GM21360 (cell line): Measurements from ENCODE around the gene RIPK4.

Experiments
- ATAC-seq: cut with Tn5 transposase; IDR thresholded peaks from one replicate; pipeline ENCODE4 v1.9.1; 2021; ENCODE audit warnings: mild to moderate bottlenecking, moderate library complexity; ENCODE audit not compliant: unreplicated experiment

Gene RIPK4

DNA sequence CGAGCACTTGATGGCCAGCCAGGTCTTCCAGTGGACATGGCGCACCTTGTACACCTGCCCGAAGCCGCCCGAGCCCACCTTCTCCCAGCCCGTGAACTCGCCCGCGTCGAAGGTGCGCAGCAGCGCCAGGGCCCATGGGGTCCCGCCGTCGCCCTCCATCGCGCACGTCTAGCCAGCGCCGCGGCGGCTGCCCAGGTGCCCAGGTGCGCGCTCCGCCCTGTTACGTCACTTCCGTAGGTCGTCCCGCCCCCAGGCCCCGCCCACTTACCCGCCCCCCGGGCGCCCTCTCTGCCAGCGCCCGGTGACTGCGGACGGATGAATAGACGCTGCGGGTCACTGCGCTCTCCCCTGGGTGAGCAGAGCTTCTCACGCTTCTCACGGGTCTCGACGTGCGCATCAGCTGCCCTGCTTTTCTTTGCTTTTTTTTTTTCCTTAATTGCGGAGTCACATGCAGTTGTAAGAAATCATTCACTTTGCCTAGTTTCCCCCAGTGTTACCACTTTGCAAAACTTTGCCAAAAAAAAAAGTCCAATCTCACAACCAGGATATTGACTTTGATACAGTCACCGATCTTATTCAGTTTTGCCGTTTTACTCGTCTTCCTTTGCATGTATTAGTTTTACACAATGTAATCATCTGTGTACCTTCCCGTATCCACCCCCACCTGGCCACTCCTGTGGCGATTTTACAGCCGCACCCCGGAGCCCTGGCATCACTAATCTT is at the start of gene RIPK4:
Gene RIPK4, minus strand, starts transcription at position 170 of the 723 bp plus-strand sequence. Its CDS starts 11 bp downstream, at position 159.
- ATAC-seq = peak; percentile 55

DNA sequence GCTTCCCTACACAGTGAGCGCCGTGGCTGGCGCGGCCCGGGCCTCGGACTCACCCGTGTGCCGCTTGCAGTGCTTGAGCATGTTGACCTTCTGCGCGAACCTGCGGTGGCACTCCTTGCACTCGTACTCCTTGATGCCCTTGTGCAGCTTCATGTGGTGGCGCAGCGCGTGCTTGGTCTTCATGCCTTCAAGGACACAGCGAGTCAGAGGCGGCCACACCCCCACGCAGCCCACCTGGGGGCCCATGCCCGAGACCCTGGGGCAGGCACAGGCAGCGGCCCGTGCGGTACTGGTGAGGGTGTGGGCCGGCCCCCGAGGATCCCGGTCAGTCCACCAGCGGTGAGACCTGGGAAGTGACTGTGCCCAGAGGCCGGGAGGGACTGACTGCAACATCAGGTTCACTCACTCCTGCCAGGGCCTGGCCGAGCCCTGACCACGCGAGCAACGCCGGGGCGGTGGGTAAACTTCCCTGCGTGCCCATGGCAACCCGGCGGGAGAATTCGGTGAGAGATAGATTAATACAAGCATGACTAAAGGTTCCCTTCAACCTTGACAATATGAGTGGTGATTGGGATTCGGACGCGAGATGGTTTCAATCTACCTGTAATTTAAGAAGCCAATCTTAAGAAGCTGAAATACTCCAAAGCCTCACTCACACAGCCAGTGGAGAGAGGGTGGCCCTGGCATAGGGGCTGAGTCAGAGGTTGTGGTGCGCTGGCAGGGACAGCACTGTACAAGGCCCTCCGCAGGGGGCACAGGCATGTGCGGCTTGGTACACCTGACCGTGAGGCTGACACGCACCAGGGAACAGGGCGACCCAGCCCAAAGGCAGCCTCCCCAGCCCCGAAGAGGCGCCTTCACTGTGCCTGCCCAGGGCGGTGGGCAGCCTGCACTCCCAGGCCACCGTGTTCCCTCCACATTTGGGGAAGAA is 49.1 kb upstream of the RIPK4 start:
- no peak for ATAC-seq

DNA sequence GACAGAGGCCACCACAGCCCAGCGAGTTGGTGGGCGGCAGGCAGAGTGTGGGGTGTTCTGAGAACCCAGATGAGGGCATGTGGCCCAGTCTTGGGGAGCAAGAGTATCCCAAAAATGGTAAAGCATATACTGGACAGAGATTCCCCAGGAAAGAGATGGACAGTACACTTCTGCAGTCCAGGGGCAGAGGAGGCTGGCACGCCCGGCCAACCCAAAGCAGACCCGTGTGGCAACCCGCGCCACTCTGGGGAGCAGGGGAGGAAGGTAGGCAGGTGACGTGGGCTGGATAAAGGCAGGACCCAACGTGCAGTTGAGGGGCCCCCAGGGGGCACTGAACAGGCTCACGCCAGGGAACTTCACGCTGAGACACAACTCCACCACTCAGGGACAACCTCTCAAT is 46.4 kb upstream of the RIPK4 start:
- no peak for ATAC-seq

DNA sequence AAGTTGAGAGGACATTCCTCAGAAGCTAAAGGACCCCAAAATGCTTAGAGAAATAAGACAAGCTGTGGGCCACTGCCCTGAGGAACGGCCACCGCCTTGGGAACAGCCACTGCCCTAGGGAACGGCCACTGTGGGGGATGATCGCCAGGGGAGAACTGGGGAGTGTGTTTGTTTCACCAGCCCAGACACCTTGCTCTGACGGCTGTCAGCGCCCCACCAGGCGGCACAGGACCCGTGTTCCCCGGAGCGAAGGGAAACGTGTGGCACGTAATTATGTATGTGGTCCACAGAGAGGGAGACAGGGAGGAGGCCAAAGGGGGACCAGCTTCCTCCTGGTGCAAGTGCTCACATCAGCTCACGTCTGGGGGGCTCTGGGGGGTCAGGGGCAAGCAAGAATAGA is 45.8 kb upstream of the RIPK4 start:
- no peak for ATAC-seq

DNA sequence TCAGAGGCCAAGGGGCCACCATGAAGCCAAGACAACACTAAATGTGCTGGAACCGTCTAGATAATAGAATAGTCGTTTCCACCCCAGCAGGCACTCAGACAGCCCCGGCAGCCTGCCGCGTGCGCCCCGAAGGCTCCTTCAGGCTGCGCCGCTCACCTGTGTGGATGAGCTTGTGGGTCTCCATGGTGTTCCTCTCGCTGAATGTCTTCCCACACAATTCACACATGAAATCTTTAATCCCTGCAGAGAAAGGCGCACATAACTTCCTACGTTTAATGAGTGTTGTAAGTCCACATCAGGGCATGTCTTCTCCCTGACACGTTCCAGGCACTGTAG is 43.7 kb upstream of the RIPK4 start:
- no peak for ATAC-seq

DNA sequence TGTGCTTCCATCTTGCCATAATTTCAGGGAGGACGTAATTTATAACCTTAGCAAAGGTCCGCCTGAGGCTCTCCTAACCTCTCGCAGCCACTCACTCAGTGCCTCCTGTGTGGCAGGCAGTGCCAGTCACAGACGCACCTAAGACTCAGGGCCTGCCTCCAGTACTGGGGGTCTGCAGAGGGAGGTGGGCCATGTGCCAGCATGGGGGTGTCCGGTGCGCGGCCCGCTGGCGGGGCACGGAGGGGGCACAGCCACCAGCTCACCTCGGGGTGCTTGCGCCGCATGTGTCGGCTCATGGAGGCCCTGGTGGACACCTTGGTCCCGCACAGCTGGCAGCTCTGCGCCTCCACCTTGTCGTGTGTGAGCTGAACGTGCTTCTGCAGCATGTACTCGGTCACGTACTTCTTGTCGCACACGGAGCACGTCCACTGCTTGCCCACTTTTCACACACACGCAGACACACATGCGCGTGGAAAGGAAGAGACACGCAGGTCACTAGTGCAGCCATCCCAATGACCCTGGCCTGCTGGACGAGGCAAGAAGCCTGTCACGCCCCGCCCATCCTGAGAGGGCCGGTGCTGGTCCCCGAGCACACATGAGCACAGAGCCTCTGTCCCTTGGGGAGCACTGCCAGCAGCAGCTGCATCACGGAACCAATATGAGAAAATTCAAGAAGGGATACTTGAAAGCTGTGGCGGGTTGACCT is 43.2 kb upstream of the RIPK4 start:
- ATAC-seq = no peak

DNA sequence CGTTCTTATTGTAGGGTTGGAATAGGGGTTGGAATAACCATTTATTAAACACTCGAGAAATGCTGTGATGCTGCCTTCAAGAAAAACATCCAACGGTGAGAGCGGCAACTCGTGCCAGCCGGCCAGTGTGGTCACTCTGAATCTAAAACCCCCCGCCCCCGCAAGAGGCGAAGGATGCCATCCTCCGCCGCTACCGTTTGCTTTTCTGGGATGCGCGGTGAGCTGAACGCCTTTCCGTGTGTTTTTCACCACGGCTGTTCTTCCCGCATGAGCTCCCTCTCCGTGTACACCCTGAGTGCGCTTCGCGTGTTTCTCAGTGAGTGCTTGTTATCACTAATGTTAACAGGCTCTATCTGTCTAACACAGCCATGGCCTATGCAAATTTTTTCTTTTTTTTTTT is 42.0 kb upstream of the RIPK4 start:
- no peak for ATAC-seq

DNA sequence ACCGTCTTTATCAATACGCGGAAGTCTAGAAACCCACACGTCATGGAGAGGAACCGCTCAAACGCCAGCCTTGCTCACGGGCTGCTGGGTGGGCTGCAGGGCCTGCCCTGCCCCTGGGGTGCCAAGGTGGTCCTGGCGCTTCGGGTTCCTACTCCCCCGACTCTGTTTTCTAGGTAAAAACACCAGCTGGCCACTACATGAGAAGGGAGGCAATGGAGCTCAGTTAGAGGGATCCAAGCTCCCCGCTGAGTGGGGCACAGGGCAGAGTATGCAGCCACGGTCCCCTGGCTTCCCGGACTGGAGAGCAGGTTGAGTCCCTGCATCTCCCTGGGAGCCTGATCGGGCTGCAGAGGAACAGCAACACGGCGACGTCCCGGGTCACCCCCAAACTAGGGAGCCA is 41.2 kb upstream of the RIPK4 start:
- no peak for ATAC-seq

DNA sequence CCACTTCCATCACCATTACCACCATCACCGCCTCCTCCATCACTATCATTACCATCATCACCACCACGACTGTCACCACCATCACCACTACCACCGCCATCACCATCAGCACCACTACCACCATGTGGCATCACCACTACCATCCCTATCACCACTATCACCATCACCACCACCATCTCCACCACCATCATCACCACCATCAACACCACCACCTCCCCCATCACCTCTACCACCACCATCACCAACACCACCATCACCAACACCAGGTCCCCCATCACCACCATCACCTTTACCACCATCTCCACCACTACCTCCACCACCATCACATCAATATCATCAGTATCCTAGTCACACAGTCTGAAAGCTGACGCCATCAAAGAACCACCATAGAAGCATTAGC is 39.9 kb upstream of the RIPK4 start:
- no peak for ATAC-seq

DNA sequence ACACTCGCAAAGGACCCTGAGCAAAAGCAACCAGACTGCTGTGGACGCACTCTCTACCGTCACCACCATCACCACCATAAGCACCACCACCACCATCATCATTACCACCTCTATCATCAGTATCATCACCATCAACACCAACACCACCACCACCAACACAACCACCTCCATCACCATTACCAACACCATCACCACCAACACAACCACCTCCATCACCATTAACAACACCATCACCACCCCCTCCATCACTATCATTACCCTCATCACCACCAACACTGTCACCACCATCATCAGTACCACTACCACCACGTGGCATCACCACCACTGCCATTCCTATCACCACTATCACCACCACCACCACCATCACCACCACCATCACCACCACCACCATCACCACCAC is 38.8 kb upstream of the RIPK4 start:
- no peak for ATAC-seq

DNA sequence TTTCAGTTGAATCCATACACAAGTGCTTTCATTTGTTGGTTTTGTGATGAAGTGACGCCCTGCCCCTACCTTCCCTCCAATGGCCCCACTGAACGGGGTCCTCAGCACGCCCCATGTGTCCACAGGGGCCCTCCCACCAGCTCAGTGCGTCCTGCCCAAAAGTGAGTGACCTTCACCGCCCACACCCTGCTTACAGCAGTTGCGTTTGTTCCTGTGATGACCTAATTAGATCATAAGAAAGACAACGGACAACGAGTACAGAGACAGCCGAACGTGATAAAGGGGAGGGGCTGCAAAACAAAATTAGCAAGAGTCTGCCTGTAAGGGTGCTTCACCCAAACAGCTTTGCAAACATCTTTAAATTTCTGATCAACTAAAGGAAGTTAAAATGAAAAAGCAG is 38.2 kb upstream of the RIPK4 start:
- ATAC-seq = no peak

DNA sequence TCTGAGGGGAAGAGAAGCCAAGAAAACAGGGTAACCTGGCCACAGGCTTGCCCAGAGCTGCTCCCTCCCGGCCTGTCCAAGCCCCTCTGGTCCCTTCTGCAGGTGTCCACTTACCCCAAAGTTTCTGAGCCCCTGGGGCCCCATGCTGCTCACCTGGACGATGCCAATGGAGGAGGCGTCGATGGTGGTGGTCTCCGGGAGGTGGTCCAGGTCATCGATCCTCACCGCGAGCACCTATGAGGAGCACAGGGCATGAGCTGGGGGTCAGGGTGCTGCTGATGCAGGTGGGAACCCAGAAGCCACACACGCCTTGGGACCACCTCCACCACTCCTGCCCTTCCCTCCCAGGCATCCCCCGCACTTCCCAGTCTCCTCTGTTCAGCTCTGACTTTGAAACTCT is 37.5 kb upstream of the RIPK4 start:
- no peak for ATAC-seq

DNA sequence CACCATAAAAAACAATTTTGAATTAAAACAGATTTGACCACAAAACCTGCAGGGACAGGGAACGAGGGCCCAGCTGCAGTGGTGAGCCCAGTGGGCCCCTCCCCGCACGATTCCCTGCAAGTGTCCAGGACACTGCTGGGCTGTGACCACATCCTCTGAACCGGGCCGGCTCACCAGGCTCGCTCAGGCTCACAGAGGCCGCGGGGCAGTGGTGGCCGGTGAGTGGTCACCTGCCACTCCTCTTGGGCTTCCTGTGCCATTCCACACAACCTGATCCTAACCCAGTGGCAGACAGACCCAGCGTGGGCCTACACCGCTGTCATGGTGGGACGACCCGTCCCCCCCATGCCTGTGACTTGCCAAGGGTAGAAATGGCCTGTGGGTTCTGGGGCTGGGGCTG is 36.5 kb upstream of the RIPK4 start:
- no peak for ATAC-seq

DNA sequence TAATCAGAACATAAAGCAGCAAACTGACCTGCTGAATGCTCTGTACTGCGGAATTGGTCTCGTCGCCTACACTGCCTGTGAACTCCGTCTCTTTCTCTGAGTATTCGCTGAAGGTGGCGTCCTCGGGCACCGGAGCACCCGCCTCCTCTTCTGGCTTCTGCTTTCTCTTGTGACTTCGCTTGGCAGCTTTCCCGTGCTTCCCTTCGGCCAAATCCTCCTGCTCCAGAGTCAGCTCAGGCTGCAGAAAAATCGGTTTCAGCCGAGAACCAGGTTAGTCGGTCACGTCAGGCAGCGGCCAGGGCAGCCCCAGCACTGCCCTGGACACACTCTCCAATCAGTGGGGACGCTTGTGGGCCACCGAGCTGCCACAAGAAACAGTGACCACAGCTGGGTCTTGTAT is 35.8 kb upstream of the RIPK4 start:
- no peak for ATAC-seq

DNA sequence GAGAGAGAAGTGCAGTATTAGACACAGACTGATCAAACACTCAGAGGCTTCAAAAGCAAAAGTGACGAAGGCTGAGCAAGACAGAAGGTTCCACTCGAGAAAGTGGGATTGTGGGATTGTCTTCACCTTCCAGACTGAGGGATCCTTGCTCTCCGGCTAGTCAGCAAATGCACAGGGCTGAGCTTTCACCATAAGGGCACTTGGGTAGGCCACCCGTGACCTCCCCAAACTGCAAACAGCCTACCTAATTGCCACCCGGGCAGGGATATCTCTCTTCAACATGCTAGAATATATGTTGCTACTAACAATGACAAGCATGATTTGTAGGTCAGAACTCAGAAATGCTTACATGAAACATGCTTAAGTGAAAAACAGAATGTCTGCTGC is 35.3 kb upstream of the RIPK4 start:
- no peak for ATAC-seq

DNA sequence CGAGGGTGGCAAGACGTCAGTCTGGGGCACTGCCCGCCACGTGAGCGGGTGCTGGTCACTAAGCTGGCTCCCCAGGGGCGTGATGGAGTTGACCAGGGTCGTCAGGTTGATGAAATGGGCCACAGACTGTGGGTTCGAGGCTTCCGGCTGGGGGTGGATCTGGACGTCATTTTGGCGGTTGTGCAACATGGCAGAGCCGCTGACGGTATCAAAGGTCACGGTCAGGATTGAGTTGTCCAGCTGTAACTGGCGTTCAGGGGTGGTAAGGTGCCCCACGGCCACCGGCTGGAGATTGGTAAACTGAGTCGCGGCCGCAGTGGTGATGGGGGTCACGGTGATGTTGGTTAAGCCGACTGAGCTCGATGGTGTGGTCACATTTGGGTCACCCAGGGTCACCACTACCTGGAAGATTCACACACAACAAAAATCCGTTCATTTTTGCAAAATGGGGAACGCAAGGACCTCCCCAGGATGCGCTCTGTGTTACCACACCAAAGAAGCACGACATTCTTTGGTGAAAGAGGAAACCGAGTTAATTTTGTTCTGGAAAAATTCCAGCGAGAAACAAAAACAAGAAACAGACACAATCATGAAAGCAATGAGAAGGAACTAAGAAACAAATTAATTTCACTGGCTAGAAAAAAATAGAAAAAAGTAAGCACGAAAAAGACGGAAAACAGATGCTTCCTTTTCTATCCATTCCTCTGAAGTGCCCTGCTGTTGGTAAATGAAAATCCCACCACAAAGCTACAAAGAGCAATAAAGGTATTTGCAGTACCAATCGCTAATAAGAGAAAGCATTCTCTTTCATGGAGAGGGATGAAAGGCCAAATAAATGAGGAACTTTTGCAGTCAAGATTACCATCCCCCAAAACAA is 34.7 kb upstream of the RIPK4 start:
- no peak for ATAC-seq

DNA sequence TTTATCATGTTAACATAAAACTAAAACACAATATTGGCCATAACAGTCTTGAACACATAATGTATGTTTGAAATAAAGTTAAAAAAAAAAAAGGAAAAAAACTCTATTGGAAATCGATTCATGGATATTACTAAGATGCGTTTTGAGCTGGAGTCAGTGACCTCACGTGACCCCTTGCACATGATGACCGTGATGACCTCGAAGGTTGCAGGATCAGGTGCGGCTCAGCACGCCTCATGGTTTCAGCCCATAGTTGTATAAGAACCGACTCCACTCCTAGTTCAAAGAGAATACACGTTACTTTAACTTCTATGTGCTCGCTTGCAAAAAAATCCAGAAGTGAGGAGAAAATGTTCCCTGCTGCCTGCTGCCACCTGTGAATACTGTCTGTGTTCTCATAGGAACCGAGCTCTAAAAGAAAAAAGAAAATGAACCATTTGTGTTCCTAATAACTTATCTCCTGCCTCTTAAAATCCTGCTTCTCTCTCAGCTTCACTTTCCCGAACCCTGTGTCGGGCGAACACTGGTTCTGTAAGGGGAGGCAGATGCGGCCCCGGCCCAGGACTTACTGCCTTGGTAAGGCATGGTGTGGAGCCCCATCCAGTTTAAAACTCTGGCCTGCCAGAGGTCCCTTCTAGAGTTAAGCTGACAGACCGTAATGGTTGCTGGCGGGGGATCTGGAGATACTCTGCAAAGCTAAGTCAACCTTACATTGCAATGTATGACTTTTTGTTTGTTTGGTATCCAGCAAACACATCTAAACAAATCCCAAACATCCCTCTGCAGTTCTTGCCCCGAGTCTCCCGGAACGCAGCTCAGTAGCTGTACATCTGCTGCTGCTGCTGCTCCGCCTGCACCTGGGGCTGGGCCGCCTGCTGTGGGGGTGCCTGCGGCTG is 33.8 kb upstream of the RIPK4 start:
- no peak for ATAC-seq

DNA sequence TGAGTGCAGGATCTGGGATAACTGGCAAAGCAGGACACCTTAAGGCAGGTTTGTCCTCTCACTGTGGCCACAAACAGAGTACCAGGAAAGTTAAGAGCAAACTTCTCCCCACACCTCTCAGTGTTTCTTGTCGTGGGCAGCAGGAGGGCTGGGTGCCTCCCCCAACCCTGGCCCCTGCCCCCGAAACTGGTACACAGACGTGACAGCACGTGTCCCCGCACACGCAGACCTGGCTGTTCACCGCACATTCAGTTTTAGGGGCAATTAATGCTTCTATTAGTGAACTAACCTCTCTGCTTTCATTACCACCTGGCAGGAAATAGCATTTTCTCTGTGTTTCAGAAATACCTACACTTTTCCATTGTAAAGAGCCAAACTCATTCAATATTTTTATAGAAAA is 32.9 kb upstream of the RIPK4 start:
- no peak for ATAC-seq

DNA sequence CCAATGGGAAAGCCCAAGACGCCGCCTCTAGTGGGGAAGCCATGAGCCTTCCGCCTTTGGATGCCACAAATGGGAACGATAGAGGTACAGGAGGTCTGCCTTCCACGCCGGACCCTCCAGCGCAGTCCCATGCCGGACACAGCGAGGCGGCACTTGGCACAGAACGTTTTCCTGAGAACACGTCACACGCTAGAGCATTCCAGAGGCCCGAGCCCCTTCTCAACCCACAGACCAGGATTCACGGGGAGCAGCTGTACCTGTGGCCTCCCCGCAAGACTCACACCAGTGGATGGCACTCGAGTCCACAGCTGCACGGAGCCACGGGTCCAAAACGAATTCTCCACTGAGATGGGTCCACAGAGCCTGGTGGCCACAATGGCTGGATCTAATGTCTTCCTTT is 31.5 kb upstream of the RIPK4 start:
- no peak for ATAC-seq
